GM06990 (cell line): ENCODE data around the gene SHC1.

Experiments
- DNase-seq: peaks from one replicate; pipeline ENCODE4 v3.0.0-alpha.2; 2011; ENCODE audit not compliant: insufficient read length; ENCODE audit errors: extremely low read depth
- H3K27me3 ChIP-seq: replicated peaks from 2 replicates; pipeline ENCODE4 v1.6.0; 2011; ENCODE audit warnings: low read length; ENCODE audit not compliant: control insufficient read depth, insufficient read depth
- H3K36me3 ChIP-seq: 2 replicates; pipeline ENCODE4 v1.5.1; 2011; ENCODE audit warnings: low read length; ENCODE audit not compliant: control insufficient read depth, insufficient read depth
- H3K4me3 ChIP-seq: replicated peaks from 2 replicates; pipeline ENCODE4 v1.5.1; 2011; ENCODE audit warnings: low read depth, mild to moderate bottlenecking, control low read depth, low read length
- CTCF ChIP-seq: IDR thresholded peaks from 2 replicates; pipeline ENCODE4 v1.5.1; 2011; ENCODE audit warnings: low read length, control low read depth, mild to moderate bottlenecking, inconsistent platforms; ENCODE audit not compliant: insufficient read depth, poor library complexity, severe bottlenecking

The SHC1 gene

GRCh38 chr1:155012776-155013602 lies 42.4 kb upstream of the SHC1 start:
- no peak for TF ChIP-seq CTCF
- no peak for DNase-seq
- no peak overlapping the region for H3K4me3 ChIP-seq
- peaks cover 14% of the 10 kb centered on the region for H3K36me3 ChIP-seq
- no peaks in the 10 kb centered on the region for H3K27me3 ChIP-seq

GRCh38 chr1:155012026-155012546 lies 41.5 kb upstream of the SHC1 start:
- peaks cover 14% of the 10 kb centered on the region for H3K36me3 ChIP-seq
- TF ChIP-seq CTCF, result no peak
- no peak overlapping the region for H3K4me3 ChIP-seq
- no peaks in the 10 kb centered on the region for H3K27me3 ChIP-seq
- DNase-seq, result no peak

- no peak overlapping the region for H3K4me3 ChIP-seq
- TF ChIP-seq CTCF, result no peak
- H3K36me3 ChIP-seq, result peaks cover 14% of the 10 kb centered on the region
- no peak for DNase-seq
- H3K27me3 ChIP-seq, result no peaks in the 10 kb centered on the region
These were observed 41.0 kb upstream of the SHC1 start for GRCh38 chr1:155011437-155012025.

GRCh38 chr1:155011004-155011416 lies 40.5 kb upstream of the SHC1 start:
- no peak for DNase-seq
- TF ChIP-seq CTCF, result no peak
- Histone ChIP-seq H3K36me3 (peaks cover 10% of the 10 kb centered on the region), H3K4me3 (no peak overlapping the region), H3K27me3 (no peaks in the 10 kb centered on the region)

GRCh38 chr1:155010211-155010918 lies 39.8 kb upstream of the SHC1 start:
- no peak for TF ChIP-seq CTCF
- H3K36me3 ChIP-seq, result peaks cover 8% of the 10 kb centered on the region
- no peaks in the 10 kb centered on the region for H3K27me3 ChIP-seq
- H3K4me3 ChIP-seq, result no peak overlapping the region
- no peak for DNase-seq
